KMS-11 (cell line): Measurements from ENCODE around the gene SYMPK.

ENCODE experiments used
- H2AFZ ChIP-seq: fragments of 200-600 bp; sonication (generic); 2 replicates; pipeline ENCODE4 v1.6.1; 2016; ENCODE audit warnings: antibody characterized with exemption, mixed run types, low read depth
- H3K27ac ChIP-seq: fragments of 200-600 bp; sonication (generic); 2 replicates; pipeline ENCODE4 v1.6.1; 2016; ENCODE audit warnings: mild to moderate bottlenecking, mixed run types
- H3K27me3 ChIP-seq: fragments of 200-600 bp; sonication (generic); 2 replicates; pipeline ENCODE4 v1.6.1; 2017; ENCODE audit warnings: mild to moderate bottlenecking, low read depth, mixed run types, moderate library complexity; ENCODE audit not compliant: insufficient read depth
- H3K36me3 ChIP-seq: fragments of 200-600 bp; sonication (generic); 2 replicates; pipeline ENCODE4 v1.6.1; 2017; ENCODE audit warnings: mild to moderate bottlenecking, mixed run types; ENCODE audit not compliant: insufficient read depth
- H3K4me1 ChIP-seq: fragments of 200-600 bp; sonication (generic); 2 replicates; pipeline ENCODE4 v1.6.1; 2016; ENCODE audit warnings: mild to moderate bottlenecking, low read depth, mixed run types; ENCODE audit not compliant: poor library complexity, severe bottlenecking
- H3K4me2 ChIP-seq: fragments of 200-600 bp; sonication (generic); 2 replicates; pipeline ENCODE4 v1.7.0; 2016; ENCODE audit warnings: mild to moderate bottlenecking, mixed run types
- H3K4me3 ChIP-seq: fragments of 200-600 bp; sonication (generic); IDR thresholded peaks from 2 replicates; pipeline ENCODE4 v1.6.1; 2017; ENCODE audit warnings: low read depth, low read length, mixed read lengths; ENCODE audit not compliant: insufficient read depth
- H3K79me2 ChIP-seq: fragments of 200-600 bp; sonication (generic); 2 replicates; pipeline ENCODE4 v1.6.1; 2016; ENCODE audit warnings: low read depth, mixed run types; ENCODE audit not compliant: insufficient read depth
- H3K9ac ChIP-seq: fragments of 200-600 bp; sonication (generic); 2 replicates; pipeline ENCODE4 v1.6.1; 2016; ENCODE audit warnings: mild to moderate bottlenecking, mixed run types
- H4K20me1 ChIP-seq: fragments of 200-600 bp; sonication (generic); 2 replicates; pipeline ENCODE4 v1.6.1; 2016; ENCODE audit warnings: mild to moderate bottlenecking, mixed run types; ENCODE audit not compliant: insufficient read depth
- TF ChIP-seq, protein P1 (sequence below): fragments of 200-600 bp; sonication (generic); conservative IDR thresholded peaks from 2 replicates; pipeline ENCODE4 v1.6.1; 2017; ENCODE audit warnings: low read depth, mild to moderate bottlenecking, antibody characterized with exemption, low read length, moderate library complexity, mixed read lengths

Gene SYMPK

DNA sequence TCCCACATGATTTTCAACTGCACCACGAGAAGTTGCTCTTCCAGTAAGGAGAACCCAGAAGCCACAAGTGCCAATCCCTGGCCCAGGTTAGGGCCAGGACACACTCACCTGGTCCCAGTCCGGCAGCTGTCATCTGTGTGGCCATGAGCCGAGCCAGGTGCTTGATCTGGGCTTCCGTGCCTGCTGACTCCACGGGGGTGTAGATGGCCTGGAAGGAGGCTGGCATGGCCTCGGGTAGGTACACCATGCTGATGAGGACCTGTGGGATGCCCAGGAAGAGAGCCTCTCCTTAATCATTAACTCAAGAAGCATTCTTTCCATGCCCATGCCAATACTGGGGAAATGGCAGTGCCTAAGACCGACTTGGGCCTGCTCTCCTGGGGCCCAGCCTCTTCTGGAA, 28.0 kb downstream of the SYMPK start:
- H3K79me2 ChIP-seq: no peaks in the 10 kb centered on the region

DNA sequence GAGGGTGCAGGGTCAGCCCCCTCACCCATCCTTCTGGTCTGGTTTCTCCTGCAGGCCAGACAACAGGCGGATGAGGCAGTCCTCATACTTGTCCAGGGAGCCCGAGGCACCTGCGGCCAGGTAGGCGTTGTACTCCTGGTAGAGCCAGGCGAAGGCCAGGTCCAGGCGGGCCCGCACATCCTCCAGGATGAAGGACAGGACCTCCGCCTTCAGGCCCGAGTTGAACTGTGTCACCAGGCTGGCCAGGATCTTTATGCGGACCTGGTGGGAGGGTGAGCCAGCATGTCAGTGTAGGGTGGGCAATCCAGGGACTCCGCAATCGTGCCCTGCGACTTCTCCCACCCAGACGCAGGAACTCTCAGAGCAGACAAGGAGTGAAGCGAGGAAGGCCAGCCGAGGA, 34.0 kb downstream of the SYMPK start:
- H3K9ac ChIP-seq: no peak overlapping the region
- H3K27me3 ChIP-seq: no peaks in the 10 kb centered on the region
- no peak overlapping the region for H2AFZ ChIP-seq
- peaks cover 43% of the 10 kb centered on the region for H3K4me1 ChIP-seq
- no peak overlapping the region for H3K27ac ChIP-seq
- no peak overlapping the region for H3K4me2 ChIP-seq
- H3K36me3 ChIP-seq: 0 out of 2 replicates have a peak, but pooled peaks cover 6% of the 10 kb centered on the region
- H3K79me2 ChIP-seq: no peaks in the 10 kb centered on the region
- TF ChIP-seq, protein P1, sequence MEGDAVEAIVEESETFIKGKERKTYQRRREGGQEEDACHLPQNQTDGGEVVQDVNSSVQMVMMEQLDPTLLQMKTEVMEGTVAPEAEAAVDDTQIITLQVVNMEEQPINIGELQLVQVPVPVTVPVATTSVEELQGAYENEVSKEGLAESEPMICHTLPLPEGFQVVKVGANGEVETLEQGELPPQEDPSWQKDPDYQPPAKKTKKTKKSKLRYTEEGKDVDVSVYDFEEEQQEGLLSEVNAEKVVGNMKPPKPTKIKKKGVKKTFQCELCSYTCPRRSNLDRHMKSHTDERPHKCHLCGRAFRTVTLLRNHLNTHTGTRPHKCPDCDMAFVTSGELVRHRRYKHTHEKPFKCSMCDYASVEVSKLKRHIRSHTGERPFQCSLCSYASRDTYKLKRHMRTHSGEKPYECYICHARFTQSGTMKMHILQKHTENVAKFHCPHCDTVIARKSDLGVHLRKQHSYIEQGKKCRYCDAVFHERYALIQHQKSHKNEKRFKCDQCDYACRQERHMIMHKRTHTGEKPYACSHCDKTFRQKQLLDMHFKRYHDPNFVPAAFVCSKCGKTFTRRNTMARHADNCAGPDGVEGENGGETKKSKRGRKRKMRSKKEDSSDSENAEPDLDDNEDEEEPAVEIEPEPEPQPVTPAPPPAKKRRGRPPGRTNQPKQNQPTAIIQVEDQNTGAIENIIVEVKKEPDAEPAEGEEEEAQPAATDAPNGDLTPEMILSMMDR: no peak
- H4K20me1 ChIP-seq: no peaks in the 10 kb centered on the region
- no peak overlapping the region for H3K4me3 ChIP-seq

More for the DNA sequence above, 28.0 kb downstream of the SYMPK start:
- H3K4me2 ChIP-seq: no peak overlapping the region
- H3K36me3 ChIP-seq: peaks cover 28% of the 10 kb centered on the region; the same call in 1 of the 2 replicates
- no peaks in the 10 kb centered on the region for H3K27me3 ChIP-seq
- no peak overlapping the region for H3K27ac ChIP-seq
- H2AFZ ChIP-seq: no peak overlapping the region
- H4K20me1 ChIP-seq: no peaks in the 10 kb centered on the region
- no peak overlapping the region for H3K4me3 ChIP-seq
- H3K9ac ChIP-seq: no peak overlapping the region
- H3K4me1 ChIP-seq: no peaks in the 10 kb centered on the region
- TF ChIP-seq, protein P1: no peak

DNA sequence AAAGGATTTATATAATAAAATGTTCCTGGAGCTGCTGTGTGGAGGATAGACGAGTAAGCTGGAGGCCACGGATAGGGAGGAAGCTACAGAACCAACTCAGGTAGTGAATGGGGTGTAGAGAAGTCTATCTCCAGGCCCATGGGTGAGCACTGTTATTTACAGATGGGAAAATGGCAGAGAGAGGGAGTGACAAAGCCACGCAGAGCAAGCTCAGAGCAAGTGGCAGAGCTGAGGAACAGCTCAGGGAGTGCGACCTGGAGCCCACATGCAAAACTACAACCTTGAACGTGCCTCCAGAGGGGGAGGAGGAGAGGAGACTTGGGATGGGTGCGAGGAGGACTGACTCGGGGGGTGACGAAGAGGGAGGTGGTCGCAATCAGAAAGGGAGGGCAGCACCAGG, 34.4 kb downstream of the SYMPK start:
- H3K4me2 ChIP-seq: no peak overlapping the region
- H4K20me1 ChIP-seq: no peaks in the 10 kb centered on the region
- H3K27ac ChIP-seq: no peak overlapping the region
- no peak overlapping the region for H3K4me3 ChIP-seq
- H2AFZ ChIP-seq: no peak overlapping the region
- no peaks in the 10 kb centered on the region for H3K79me2 ChIP-seq
- 0 out of 2 replicates have a peak, but pooled peaks cover 6% of the 10 kb centered on the region for H3K36me3 ChIP-seq
- H3K27me3 ChIP-seq: no peaks in the 10 kb centered on the region
- H3K9ac ChIP-seq: no peak overlapping the region
- peaks cover 47% of the 10 kb centered on the region for H3K4me1 ChIP-seq
- TF ChIP-seq, protein P1: no peak

DNA sequence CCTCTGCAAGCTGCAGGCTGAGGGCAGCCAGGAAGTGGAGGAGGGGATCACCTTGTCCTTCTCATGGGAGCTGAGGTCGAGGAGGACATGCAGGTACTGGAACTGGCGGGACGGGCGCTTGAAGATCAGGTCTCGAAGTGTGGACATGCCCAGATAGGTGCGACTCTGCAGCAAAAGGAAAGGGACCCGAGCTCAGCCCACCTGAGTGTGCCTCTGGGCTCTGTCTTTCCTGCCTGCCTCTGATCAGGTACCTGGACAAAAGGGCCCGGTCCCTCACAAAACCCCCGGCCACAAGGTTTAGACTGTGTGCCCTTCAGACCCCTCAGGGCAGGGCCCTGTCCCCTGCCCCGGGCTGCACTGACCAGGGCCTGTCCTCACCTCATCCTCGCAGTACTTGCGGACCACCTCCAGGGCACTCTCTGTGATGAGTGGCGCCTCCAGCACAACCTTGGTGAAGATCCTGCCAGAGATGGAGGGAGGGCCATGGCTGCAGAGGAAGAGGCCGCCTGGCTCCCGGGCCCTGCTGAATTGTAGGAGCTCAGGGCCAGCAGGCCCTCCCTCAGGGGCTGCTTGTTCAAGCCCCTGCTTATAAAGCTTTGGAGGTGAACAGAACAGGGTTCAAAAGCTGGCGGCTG, 35.4 kb downstream of the SYMPK start:
- no peak overlapping the region for H3K9ac ChIP-seq

More for the DNA sequence above, 35.4 kb downstream of the SYMPK start:
- peak overlapping the region; percentile 9; the same call in 1 of the 2 replicates for H3K4me2 ChIP-seq
- H3K27me3 ChIP-seq: no peaks in the 10 kb centered on the region
- no peak overlapping the region for H3K4me3 ChIP-seq
- H2AFZ ChIP-seq: no peak overlapping the region
- 0 out of 2 replicates have a peak, but pooled peaks cover 6% of the 10 kb centered on the region for H3K36me3 ChIP-seq
- H3K79me2 ChIP-seq: no peaks in the 10 kb centered on the region
- peaks cover 48% of the 10 kb centered on the region for H3K4me1 ChIP-seq
- TF ChIP-seq, protein P1: no peak
- no peaks in the 10 kb centered on the region for H4K20me1 ChIP-seq
- no peak overlapping the region; the same call in 1 of the 2 replicates for H3K27ac ChIP-seq
